Measurements from ENCODE around the gene PRKCE. TPM values are rescaled to one million over a fixed set of nuclear protein-coding genes. Genes with fewer than 3 reads are reported as not detected.

The PRKCE gene
- total and polyA plus RNA-seq, 2 of the 8 experiments (the other 6 are each of a cell fraction or from before 2014, with no cell fraction given), result 0.54 to 2.1 TPM

DNA sequence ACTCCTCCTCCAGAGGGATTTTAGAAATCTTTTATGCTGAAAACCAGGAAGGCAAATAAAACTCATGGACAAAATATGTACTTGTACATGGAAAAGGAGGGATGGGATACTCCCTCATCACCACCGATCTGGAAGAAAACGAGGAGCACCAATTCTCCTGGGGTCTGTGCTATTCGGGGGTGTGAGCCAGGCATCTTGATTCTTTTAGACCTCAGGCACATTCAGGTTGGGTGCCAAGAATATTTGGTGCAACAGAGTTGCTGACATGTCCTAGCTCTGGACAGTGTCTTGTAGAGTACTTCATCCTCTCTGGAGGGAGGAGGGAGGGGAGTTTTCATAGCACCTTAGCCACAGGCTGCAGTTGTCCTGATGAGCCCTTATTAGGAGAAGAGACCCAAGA is 163.0 kb downstream of the PRKCE start:
- H3K56ac ChIP-seq (replicated peaks; ENCODE audit: insufficient read length, low read depth, low read length), result no peak overlapping the region
- no peaks in the 10 kb centered on the region for H3K79me1 ChIP-seq (ENCODE audit: low read depth, low read length)
- no peak overlapping the region for H2BK12ac ChIP-seq (ENCODE audit: low read depth, low read length)
- H4K5ac ChIP-seq (ENCODE audit: insufficient read length, low read depth, low read length), result no peak overlapping the region
- no peak overlapping the region for H2BK20ac ChIP-seq (ENCODE audit: low read length)
- DNase-seq (ENCODE audit: low read depth in 1 of 2, low spot score in 2 of 2) (no peak), FAIRE-seq (no peak)
- no peaks in the 10 kb centered on the region for H3K79me2 ChIP-seq (ENCODE audit: control insufficient read depth in 1 of 2, insufficient read depth in 2 of 2, low read length in 2 of 2)
- no peaks in the 10 kb centered on the region for H4K20me1 ChIP-seq (replicated peaks in 1 of 2; ENCODE audit: control insufficient read depth in 1 of 2, insufficient read depth in 2 of 2, low read length in 2 of 2)
- CTCF ChIA-PET (ENCODE audit: partially characterized antibody), result interaction anchor here (0.8 to 1.8 kb wide), 6 partner anchors 9 to 47 kb away, joined by 3 to 9 read pairs (median 4); no protein-coding TSS in a partner anchor
- no peak overlapping the region for H3K9ac ChIP-seq (replicated peaks in 1 of 4; ENCODE audit: extremely low read depth in 1 of 4, low read depth in 3 of 4, low read length in 3 of 4)
- H3K18ac ChIP-seq (ENCODE audit: extremely low read depth, low read length), result no peak overlapping the region
- H3K23ac ChIP-seq (ENCODE audit: insufficient read length), result no peak overlapping the region
- H4K91ac ChIP-seq (replicated peaks; ENCODE audit: insufficient read length, low read length), result no peak overlapping the region
- H3K9me3 ChIP-seq (ENCODE audit: insufficient read depth in 2 of 2, low read depth in 1 of 2, low read length in 1 of 2), result no peaks in the 10 kb centered on the region
- no peak overlapping the region for H3K4me3 ChIP-seq (ENCODE audit: extremely low read depth in 1 of 4, insufficient read depth in 2 of 4, low read depth in 3 of 4, low read length in 4 of 4)
- H3K36me3 ChIP-seq (ENCODE audit: control insufficient read depth in 2 of 4, insufficient read depth in 4 of 4, low read length in 3 of 4), result no peaks in the 10 kb centered on the region
- H3K14ac ChIP-seq (ENCODE audit: insufficient read length), result no peak overlapping the region
- no peak overlapping the region for H2AFZ ChIP-seq (ENCODE audit: low read length)
- no peaks in the 10 kb centered on the region; the same call in 1 of the 2 replicates for H3K23me2 ChIP-seq (ENCODE audit: low read depth, low read length)
- H3K4ac ChIP-seq (replicated peaks; ENCODE audit: insufficient read length, low read depth, low read length), result no peak overlapping the region
- H2BK120ac ChIP-seq (replicated peaks; ENCODE audit: low read depth, low read length), result no peak overlapping the region
- WGBS, 2 experiments (ENCODE audit: extremely low coverage in 1 of 2, insufficient coverage in 1 of 2, insufficient read length in 1 of 2, insufficient replicate concordance in 2 of 2, low coverage in 1 of 2, low lambda C conversion rate in 2 of 2, missing lambda C conversion rate in 1 of 2), result 83% methylated on average over 3 of the region's 3 CpGs; no CpG with 5 or more reads in 1 of the 2 experiments
- H3K4me2 ChIP-seq (ENCODE audit: insufficient read depth in 1 of 2, low read depth in 2 of 2, low read length in 2 of 2), result no peak overlapping the region
- H4K8ac ChIP-seq (ENCODE audit: extremely low read depth, insufficient read depth, low read length), result no peak overlapping the region
- H2BK15ac ChIP-seq (ENCODE audit: low read length), result no peak overlapping the region
- no peaks in the 10 kb centered on the region for H3K27me3 ChIP-seq (replicated peaks in 1 of 4; ENCODE audit: control insufficient read depth in 3 of 4, extremely low read depth in 1 of 4, insufficient read depth in 3 of 4, low read length in 3 of 4)
- no peak overlapping the region for H2AK5ac ChIP-seq (ENCODE audit: low read depth, low read length)
- H3K4me1 ChIP-seq (replicated peaks in 1 of 4; ENCODE audit: control insufficient read depth in 3 of 4, insufficient read depth in 4 of 4, low read length in 3 of 4), result peaks cover 0 to 2% (median 0%) of the 10 kb centered on the region in 4 experiments; a peak in 2 of 7 replicates
- no peak overlapping the region for H3K27ac ChIP-seq (ENCODE audit: low read depth, low read length)
- H2BK5ac ChIP-seq (ENCODE audit: low read depth, low read length), result no peak overlapping the region
- POLR2A ChIA-PET (ENCODE audit: partially characterized antibody), result no interaction called here
